Peyer's patch (tissue), 4 donors: ENCODE data around the gene ARHGEF1. TPM values are rescaled to one million over a fixed set of nuclear protein-coding genes. Genes with fewer than 3 reads are reported as not detected.

Experiments used
- DNase-seq, 3 donors: peaks; one replicate each; pipeline ENCODE4 v3.0.0-alpha.2; 2017 to 2019
- H3K27ac ChIP-seq, 4 donors: fragments of 200-600 bp; sonication (generic); one replicate each; pipeline ENCODE4 v1.5.1; 2016 to 2019
- H3K27me3 ChIP-seq, 2 donors: fragments of 200-600 bp; sonication (generic); one replicate each; pipeline ENCODE4 v1.5.1; 2019
- H3K36me3 ChIP-seq, 3 donors: fragments of 200-600 bp; sonication (generic); one replicate each; pipeline ENCODE4 v1.5.1; 2016 to 2019
- H3K4me1 ChIP-seq, 4 donors: fragments of 200-600 bp; sonication (generic); one replicate each; pipeline ENCODE4 v1.5.1; 2016 to 2019
- H3K4me3 ChIP-seq, 4 donors: fragments of 200-600 bp; sonication (generic); 1 replicate in 3 of 4; 2 replicates in 1 of 4; pipeline ENCODE4 v1.5.1; 2016 to 2019; ENCODE audit warnings: mild to moderate bottlenecking in 1 of 4
- H3K9me3 ChIP-seq, 4 donors: fragments of 200-600 bp; sonication (generic); one replicate each; pipeline ENCODE4 v1.5.1; 2016 to 2019; ENCODE audit warnings: mild to moderate bottlenecking in 1 of 4
- CTCF ChIP-seq, 6 experiments: fragments of 450-650 bp in 4 of 6; fragments of 200-600 bp in 2 of 6; sonication (generic) in 1 of 6; IDR thresholded peaks; one replicate each; pipeline ENCODE4 v1.5.1; 2017 to 2019; ENCODE audit warnings: antibody characterized with exemption in 6 of 6, mild to moderate bottlenecking in 3 of 6, moderate library complexity in 1 of 6
- POLR2A ChIP-seq, 2 donors: fragments of 450-650 bp; IDR thresholded peaks; one replicate each; pipeline ENCODE4 v1.5.1; 2017; ENCODE audit warnings: antibody characterized with exemption in 2 of 2, mild to moderate bottlenecking in 2 of 2, moderate library complexity in 2 of 2
- total RNA-seq, 4 donors: library from RNA; depleted of rRNA; stranded (reverse); fragments of >200 nt; gene quantifications; one replicate each; pipeline ENCODE4 v1.1.0, GENCODE V29; 2016

ARHGEF1 gene
- total RNA-seq, 4 donors from 2014 or later, result 90.0 to 368 (median 148) TPM

DNA sequence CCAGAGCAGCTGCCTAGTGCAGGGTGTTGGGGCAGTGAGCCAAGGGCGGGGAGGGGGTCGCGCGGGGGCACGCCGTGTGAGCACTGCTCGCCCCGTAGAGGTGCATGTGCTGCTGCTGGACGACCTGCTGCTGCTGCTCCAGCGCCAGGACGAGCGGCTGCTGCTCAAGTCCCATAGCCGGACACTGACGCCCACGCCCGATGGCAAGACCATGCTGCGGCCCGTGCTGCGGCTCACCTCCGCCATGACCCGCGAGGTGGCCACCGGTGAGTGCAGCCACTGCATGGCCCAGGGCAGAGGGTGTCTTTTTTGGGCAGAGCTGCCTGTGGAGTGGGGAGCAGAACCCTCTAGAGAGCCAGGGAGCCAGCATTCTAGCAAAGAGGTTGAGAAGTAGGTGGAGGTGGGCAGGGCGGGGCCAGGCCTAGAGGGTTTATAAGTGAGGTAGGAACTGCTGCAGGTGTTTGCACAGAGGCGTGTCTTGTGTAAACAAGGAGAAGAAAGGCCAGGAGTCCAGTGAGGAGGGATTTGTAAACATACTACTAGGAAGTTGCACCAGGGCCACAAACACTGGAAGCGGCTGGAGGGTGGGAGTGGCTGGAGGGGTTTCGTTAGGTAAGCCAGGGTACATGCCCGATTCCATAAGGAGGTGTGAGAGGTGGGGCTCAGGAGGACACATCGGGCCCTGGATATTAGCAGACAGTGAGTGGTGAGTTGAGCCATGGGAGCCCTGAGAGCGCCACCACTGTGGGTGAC is 21.3 kb downstream of the ARHGEF1 start:
- H3K4me3 ChIP-seq, result peak overlapping the region in 2 of 4 donors; percentile 16 to 18
- H3K27ac ChIP-seq, result peak overlapping the region in 3 of 4 donors; percentile 59 to 74 (median 69)
- no peaks in the 10 kb centered on the region for H3K9me3 ChIP-seq
- DNase-seq, result peak in 2 of 3 donors; percentile 87 to 90
- no peaks in the 10 kb centered on the region for H3K27me3 ChIP-seq
- no peak for TF ChIP-seq POLR2A (IDR thresholded peaks at IDR 0.05)
- TF ChIP-seq CTCF (IDR thresholded peaks at IDR 0.05), result no peak
- H3K4me1 ChIP-seq, result peaks cover 0 to 10% (median 2%) of the 10 kb centered on the region in 4 donors
- peaks cover 0 to 81% (median 0%) of the 10 kb centered on the region in 3 donors for H3K36me3 ChIP-seq

DNA sequence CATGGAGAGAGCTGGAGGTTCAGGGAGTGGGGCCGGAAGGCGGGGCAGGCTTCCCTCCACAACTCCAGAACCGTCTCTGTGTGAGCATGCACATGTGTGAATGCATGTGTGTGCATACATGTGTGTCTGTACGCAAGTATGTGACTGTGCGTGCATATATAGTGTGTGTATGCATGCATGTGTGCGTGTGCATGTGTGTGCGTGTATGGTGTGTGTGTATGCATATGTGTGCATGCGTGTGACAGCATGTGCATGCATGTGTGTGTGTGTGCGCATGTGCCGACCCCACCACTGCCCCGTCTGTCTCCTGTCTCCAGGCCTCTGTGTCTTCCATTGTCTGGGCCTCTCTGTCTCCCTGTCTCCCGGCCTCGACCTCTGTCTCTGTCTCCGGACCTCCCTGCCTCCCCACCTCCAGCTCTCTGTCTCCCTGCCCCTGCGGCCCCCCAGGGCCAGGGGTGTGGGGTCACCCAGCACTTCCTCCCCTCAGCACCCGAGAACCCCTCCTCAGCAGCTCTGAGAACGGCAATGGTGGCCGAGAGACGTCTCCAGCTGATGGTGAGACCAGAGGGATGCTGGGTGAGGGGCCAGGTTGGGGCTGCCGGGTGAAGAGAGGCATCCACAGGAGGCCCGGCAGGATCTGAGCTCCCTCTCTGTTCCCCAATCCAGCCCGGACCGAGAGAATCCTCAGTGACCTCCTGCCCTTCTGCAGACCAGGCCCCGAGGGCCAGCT is 22.5 kb downstream of the ARHGEF1 start:
- H3K36me3 ChIP-seq, result peaks cover 0 to 70% (median 0%) of the 10 kb centered on the region in 3 donors
- H3K4me3 ChIP-seq, result peak overlapping the region in 2 of 4 donors; percentile 16 to 18
- H3K27ac ChIP-seq, result peak overlapping the region in 2 of 4 donors; percentile 59 to 69
- TF ChIP-seq POLR2A (IDR thresholded peaks at IDR 0.05) (no peak), CTCF (IDR thresholded peaks at IDR 0.05) (no peak)
- peaks cover 0 to 10% (median 2%) of the 10 kb centered on the region in 4 donors for H3K4me1 ChIP-seq
- H3K9me3 ChIP-seq, result no peaks in the 10 kb centered on the region
- H3K27me3 ChIP-seq, result no peaks in the 10 kb centered on the region
- no peak for DNase-seq

- H3K36me3 ChIP-seq, result peaks cover 0 to 64% (median 0%) of the 10 kb centered on the region in 3 donors
- no peaks in the 10 kb centered on the region for H3K9me3 ChIP-seq
- TF ChIP-seq POLR2A (IDR thresholded peaks at IDR 0.05) (no peak), CTCF (IDR thresholded peaks at IDR 0.05) (no peak)
- peaks cover 0 to 10% (median 2%) of the 10 kb centered on the region in 4 donors for H3K4me1 ChIP-seq
- no peak for DNase-seq
- no peak overlapping the region for H3K27ac ChIP-seq
- no peak overlapping the region for H3K4me3 ChIP-seq
- no peaks in the 10 kb centered on the region for H3K27me3 ChIP-seq
These were observed 23.3 kb downstream of the ARHGEF1 start for GRCh38 chr19:41906271-41906670.

DNA sequence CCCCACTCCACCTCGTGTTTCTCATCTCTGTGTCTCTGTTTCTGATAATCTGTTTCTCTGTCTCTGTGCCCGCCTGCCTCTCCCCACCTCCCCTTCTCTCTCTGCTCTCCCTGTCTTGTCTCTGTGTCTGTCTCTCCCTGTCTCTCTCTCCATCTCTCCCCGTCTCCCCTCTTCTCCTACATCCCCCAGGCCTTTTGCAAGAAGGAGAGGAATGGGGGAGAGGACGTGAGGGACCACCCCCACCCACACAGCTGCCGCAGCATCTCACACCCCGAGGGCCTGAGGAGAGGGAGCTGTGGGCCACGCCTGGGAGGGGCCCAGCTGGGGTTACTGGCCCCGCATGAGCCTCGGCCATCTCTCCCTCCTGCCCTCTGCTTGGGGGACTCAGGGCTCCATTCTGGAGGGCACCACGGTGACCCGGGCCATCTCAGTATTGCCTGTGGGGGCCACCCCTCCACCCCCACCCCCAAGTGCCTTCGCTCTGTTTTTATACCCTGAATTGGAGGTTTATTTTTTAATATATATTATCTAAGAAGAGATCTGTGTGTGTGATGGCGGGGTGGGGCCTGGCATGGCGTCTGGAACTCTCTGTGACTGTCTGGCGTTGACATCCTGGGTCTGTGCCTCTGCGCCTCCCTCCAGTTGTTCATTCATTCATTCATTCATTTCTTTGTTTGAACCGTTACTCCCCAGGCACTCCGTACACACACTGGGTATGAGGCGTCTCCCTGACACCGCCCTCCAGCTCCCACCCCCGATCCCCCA is 24.1 kb downstream of the ARHGEF1 start:
- Histone ChIP-seq H3K4me3 (no peak overlapping the region), H3K9me3 (no peaks in the 10 kb centered on the region), H3K4me1 (peaks cover 0 to 10% (median 6%) of the 10 kb centered on the region in 4 donors), H3K27me3 (no peaks in the 10 kb centered on the region), H3K36me3 (peaks cover 0 to 56% (median 0%) of the 10 kb centered on the region in 3 donors), H3K27ac (no peak overlapping the region)
- no peak for TF ChIP-seq CTCF (IDR thresholded peaks at IDR 0.05)
- no peak for TF ChIP-seq POLR2A (IDR thresholded peaks at IDR 0.05)
- DNase-seq, result no peak

- H3K4me1 ChIP-seq, result peaks cover 0 to 16% (median 16%) of the 10 kb centered on the region in 4 donors
- H3K36me3 ChIP-seq, result peaks cover 0 to 46% (median 0%) of the 10 kb centered on the region in 3 donors
- peaks cover 0 to 9% of the 10 kb centered on the region in 2 donors for H3K27me3 ChIP-seq
- no peak overlapping the region for H3K4me3 ChIP-seq
- TF ChIP-seq CTCF (IDR thresholded peaks at IDR 0.05) (no peak), POLR2A (IDR thresholded peaks at IDR 0.05) (no peak)
- no peaks in the 10 kb centered on the region for H3K9me3 ChIP-seq
- no peak overlapping the region for H3K27ac ChIP-seq
- no peak for DNase-seq
These were observed 25.1 kb downstream of the ARHGEF1 start for GRCh38 chr19:41907994-41908615.
